Memory B cell (primary cell): ENCODE results near the gene EHD1.

ENCODE experiments used
- ATAC-seq: fragments of 150-1000 bp; cut with Tn5 transposase; 2 replicates; pipeline ENCODE4 v1.10.0; 2021; ENCODE audit warnings: low read depth, mild to moderate bottlenecking, moderate library complexity
- DNase-seq, 2 donors: peaks; one replicate each; pipeline ENCODE4 v3.0.0; 2022; ENCODE audit warnings: low spot score in 2 of 2
- H3K27ac Mint-ChIP-seq: one replicate; pipeline ENCODE4 v1.8.0; 2022; ENCODE audit warnings: mild to moderate bottlenecking, moderate library complexity, mixed read lengths
- H3K27me3 Mint-ChIP-seq: one replicate; pipeline ENCODE4 v1.8.0; 2022; ENCODE audit warnings: mixed read lengths
- H3K36me3 Mint-ChIP-seq: one replicate; pipeline ENCODE4 v1.8.0; 2022; ENCODE audit warnings: mild to moderate bottlenecking, mixed read lengths
- H3K4me1 Mint-ChIP-seq: one replicate; pipeline ENCODE4 v1.8.0; 2022; ENCODE audit warnings: mixed read lengths
- H3K4me3 Mint-ChIP-seq: one replicate; pipeline ENCODE4 v1.8.0; 2022; ENCODE audit warnings: mild to moderate bottlenecking, moderate library complexity, mixed read lengths
- H3K9me3 Mint-ChIP-seq: one replicate; pipeline ENCODE4 v1.8.0; 2022; ENCODE audit warnings: mixed read lengths

Gene EHD1

GRCh38 chr11:64900774-64901173 lies 22.4 kb upstream of the EHD1 start:
- no peak for DNase-seq
- no peaks in the 10 kb centered on the region for H3K27me3 Mint-ChIP-seq
- H3K36me3 Mint-ChIP-seq: peaks cover 11% of the 10 kb centered on the region
- H3K27ac Mint-ChIP-seq: no peak overlapping the region
- no peak overlapping the region for H3K4me3 Mint-ChIP-seq
- no peak for ATAC-seq
- no peaks in the 10 kb centered on the region for H3K9me3 Mint-ChIP-seq
- H3K4me1 Mint-ChIP-seq: peaks cover 4% of the 10 kb centered on the region

GRCh38 chr11:64900263-64900678 lies 21.9 kb upstream of the EHD1 start:
- Mint-ChIP-seq H3K36me3 (peaks cover 9% of the 10 kb centered on the region), H3K27me3 (no peaks in the 10 kb centered on the region), H3K4me1 (peaks cover 4% of the 10 kb centered on the region), H3K9me3 (no peaks in the 10 kb centered on the region), H3K27ac (peak overlapping the region; percentile 58), H3K4me3 (no peak overlapping the region)
- ATAC-seq: peak; percentile 96
- no peak for DNase-seq

- no peak overlapping the region for H3K27ac Mint-ChIP-seq
- peaks cover 7% of the 10 kb centered on the region for H3K4me1 Mint-ChIP-seq
- H3K9me3 Mint-ChIP-seq: no peaks in the 10 kb centered on the region
- ATAC-seq (no peak), DNase-seq (no peak)
- H3K36me3 Mint-ChIP-seq: peaks cover 7% of the 10 kb centered on the region
- H3K4me3 Mint-ChIP-seq: no peak overlapping the region
- no peaks in the 10 kb centered on the region for H3K27me3 Mint-ChIP-seq
Measured at GRCh38 chr11:64898541-64898940, 20.1 kb upstream of the EHD1 start.

- Mint-ChIP-seq H3K27ac (no peak overlapping the region), H3K4me3 (no peak overlapping the region), H3K4me1 (peaks cover 7% of the 10 kb centered on the region), H3K36me3 (peaks cover 7% of the 10 kb centered on the region), H3K9me3 (no peaks in the 10 kb centered on the region), H3K27me3 (no peaks in the 10 kb centered on the region)
- no peak for DNase-seq
- no peak for ATAC-seq
Measured at GRCh38 chr11:64898076-64898445, 19.6 kb upstream of the EHD1 start.

GRCh38 chr11:64897381-64898075 lies 19.1 kb upstream of the EHD1 start:
- H3K27me3 Mint-ChIP-seq: no peaks in the 10 kb centered on the region
- no peak for DNase-seq
- no peak overlapping the region for H3K4me3 Mint-ChIP-seq
- no peak for ATAC-seq
- H3K36me3 Mint-ChIP-seq: peaks cover 7% of the 10 kb centered on the region
- no peak overlapping the region for H3K27ac Mint-ChIP-seq
- H3K9me3 Mint-ChIP-seq: no peaks in the 10 kb centered on the region
- H3K4me1 Mint-ChIP-seq: peaks cover 7% of the 10 kb centered on the region

- Mint-ChIP-seq H3K4me1 (peaks cover 9% of the 10 kb centered on the region), H3K36me3 (peaks cover 7% of the 10 kb centered on the region), H3K27me3 (no peaks in the 10 kb centered on the region), H3K4me3 (no peak overlapping the region), H3K27ac (no peak overlapping the region), H3K9me3 (no peaks in the 10 kb centered on the region)
- DNase-seq (no peak), ATAC-seq (no peak)
Measured at GRCh38 chr11:64896448-64897022, 18.1 kb upstream of the EHD1 start.

- no peak for ATAC-seq
- Mint-ChIP-seq H3K4me1 (peaks cover 5% of the 10 kb centered on the region), H3K27me3 (no peaks in the 10 kb centered on the region), H3K4me3 (no peak overlapping the region), H3K36me3 (peaks cover 4% of the 10 kb centered on the region), H3K27ac (no peak overlapping the region), H3K9me3 (no peaks in the 10 kb centered on the region)
- DNase-seq: no peak
Measured at GRCh38 chr11:64894812-64895452, 16.5 kb upstream of the EHD1 start.

GRCh38 chr11:64894070-64894811 lies 15.8 kb upstream of the EHD1 start:
- peak; percentile 91 to 97 for DNase-seq
- Mint-ChIP-seq H3K27me3 (no peaks in the 10 kb centered on the region), H3K4me1 (peaks cover 5% of the 10 kb centered on the region), H3K36me3 (peaks cover under 1% of the 10 kb centered on the region), H3K4me3 (no peak overlapping the region), H3K27ac (no peak overlapping the region), H3K9me3 (no peaks in the 10 kb centered on the region)
- peak; percentile 99 for ATAC-seq

GRCh38 chr11:64893194-64894069 lies 15.0 kb upstream of the EHD1 start:
- no peaks in the 10 kb centered on the region for H3K36me3 Mint-ChIP-seq

GRCh38 chr11:64892838-64893193 lies 14.4 kb upstream of the EHD1 start:
- Mint-ChIP-seq H3K27me3 (no peaks in the 10 kb centered on the region), H3K36me3 (no peaks in the 10 kb centered on the region), H3K4me3 (no peak overlapping the region), H3K27ac (no peak overlapping the region), H3K4me1 (peaks cover 10% of the 10 kb centered on the region), H3K9me3 (no peaks in the 10 kb centered on the region)
- DNase-seq (no peak), ATAC-seq (no peak)

More at GRCh38 chr11:64893194-64894069, 15.0 kb upstream of the EHD1 start:
- Mint-ChIP-seq H3K27me3 (no peaks in the 10 kb centered on the region), H3K9me3 (no peaks in the 10 kb centered on the region), H3K27ac (no peak overlapping the region), H3K4me1 (peaks cover 5% of the 10 kb centered on the region), H3K4me3 (no peak overlapping the region)
- no peak for DNase-seq
- ATAC-seq: no peak

- peaks cover 12% of the 10 kb centered on the region for H3K4me1 Mint-ChIP-seq
- no peak overlapping the region for H3K27ac Mint-ChIP-seq
- H3K9me3 Mint-ChIP-seq: no peaks in the 10 kb centered on the region
- no peak for ATAC-seq
- no peaks in the 10 kb centered on the region for H3K27me3 Mint-ChIP-seq
- DNase-seq: no peak
- H3K36me3 Mint-ChIP-seq: no peaks in the 10 kb centered on the region
- H3K4me3 Mint-ChIP-seq: no peak overlapping the region
Measured at GRCh38 chr11:64892411-64892831, 14.0 kb upstream of the EHD1 start.

- no peak overlapping the region for H3K4me3 Mint-ChIP-seq
- H3K9me3 Mint-ChIP-seq: no peaks in the 10 kb centered on the region
- no peaks in the 10 kb centered on the region for H3K27me3 Mint-ChIP-seq
- ATAC-seq: no peak
- H3K27ac Mint-ChIP-seq: no peak overlapping the region
- H3K36me3 Mint-ChIP-seq: no peaks in the 10 kb centered on the region
- no peak for DNase-seq
- H3K4me1 Mint-ChIP-seq: peaks cover 13% of the 10 kb centered on the region
Measured at GRCh38 chr11:64891880-64892279, 13.5 kb upstream of the EHD1 start.

GRCh38 chr11:64891215-64891848 lies 12.9 kb upstream of the EHD1 start:
- DNase-seq (no peak), ATAC-seq (no peak)
- no peak overlapping the region for H3K27ac Mint-ChIP-seq
- H3K36me3 Mint-ChIP-seq: no peaks in the 10 kb centered on the region
- no peak overlapping the region for H3K4me3 Mint-ChIP-seq
- peaks cover 13% of the 10 kb centered on the region for H3K4me1 Mint-ChIP-seq
- H3K9me3 Mint-ChIP-seq: no peaks in the 10 kb centered on the region
- no peaks in the 10 kb centered on the region for H3K27me3 Mint-ChIP-seq
